ENCODE results near the gene ATP2B2. TPM values are rescaled to one million over a fixed set of nuclear protein-coding genes. Genes with fewer than 3 reads are reported as not detected.

Gene ATP2B2
- total and polyA plus RNA-seq, 2 experiments from 2014 or later = 0.42 to 0.63 TPM

DNA sequence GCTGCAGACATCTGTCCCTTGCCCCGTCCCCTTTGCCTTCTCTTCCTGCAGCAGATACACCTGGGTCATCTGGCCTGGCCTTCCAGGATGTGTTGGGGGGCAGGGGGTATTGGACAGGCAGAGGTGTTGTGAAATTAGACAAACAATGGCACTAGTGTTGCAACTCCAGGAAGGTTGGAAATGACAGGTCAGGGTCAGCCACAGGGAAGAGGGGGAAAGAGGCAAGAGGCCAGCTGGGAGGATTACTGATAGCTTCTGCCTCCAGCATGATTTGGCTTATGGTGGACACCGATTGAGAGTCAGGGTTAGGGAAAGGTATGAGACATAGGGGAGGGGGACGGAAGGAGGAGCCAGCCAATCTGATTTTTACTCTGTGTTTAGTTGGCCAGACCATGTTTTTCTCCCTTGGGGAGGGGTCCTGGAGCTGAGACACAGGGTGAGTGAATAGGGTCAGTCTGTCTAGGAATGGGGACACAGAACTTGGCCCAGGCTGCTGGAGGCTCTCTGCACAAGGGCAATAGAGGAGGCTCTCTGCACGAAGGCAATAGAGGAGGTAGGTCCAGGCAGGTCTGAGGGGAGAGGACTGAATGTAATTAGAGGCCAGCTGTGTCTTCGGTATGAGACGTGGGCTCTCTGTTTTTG lies 3.4 kb upstream of the ATP2B2 start:
- H3K27ac Mint-ChIP-seq = no peak overlapping the region
- no peaks in the 10 kb centered on the region for H3K9me3 Mint-ChIP-seq

More for the DNA sequence above, 3.4 kb upstream of the ATP2B2 start:
- H4K20me1 ChIP-seq (replicated peaks; ENCODE audit: insufficient read depth) = no peaks in the 10 kb centered on the region
- Mint-ChIP-seq H3K36me3 (ENCODE audit: low read depth) (no peaks in the 10 kb centered on the region), H3K27me3 (ENCODE audit: insufficient read depth, low read depth, poor library complexity) (peaks cover 19% of the 10 kb centered on the region), H3K4me3 (no peak overlapping the region), H3K4me1 (peaks cover 29% of the 10 kb centered on the region)
- TF ChIP-seq, protein P1, sequence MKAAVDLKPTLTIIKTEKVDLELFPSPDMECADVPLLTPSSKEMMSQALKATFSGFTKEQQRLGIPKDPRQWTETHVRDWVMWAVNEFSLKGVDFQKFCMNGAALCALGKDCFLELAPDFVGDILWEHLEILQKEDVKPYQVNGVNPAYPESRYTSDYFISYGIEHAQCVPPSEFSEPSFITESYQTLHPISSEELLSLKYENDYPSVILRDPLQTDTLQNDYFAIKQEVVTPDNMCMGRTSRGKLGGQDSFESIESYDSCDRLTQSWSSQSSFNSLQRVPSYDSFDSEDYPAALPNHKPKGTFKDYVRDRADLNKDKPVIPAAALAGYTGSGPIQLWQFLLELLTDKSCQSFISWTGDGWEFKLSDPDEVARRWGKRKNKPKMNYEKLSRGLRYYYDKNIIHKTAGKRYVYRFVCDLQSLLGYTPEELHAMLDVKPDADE (IDR thresholded peaks at IDR 0.05) = no peak
- TF ChIP-seq, protein P2, sequence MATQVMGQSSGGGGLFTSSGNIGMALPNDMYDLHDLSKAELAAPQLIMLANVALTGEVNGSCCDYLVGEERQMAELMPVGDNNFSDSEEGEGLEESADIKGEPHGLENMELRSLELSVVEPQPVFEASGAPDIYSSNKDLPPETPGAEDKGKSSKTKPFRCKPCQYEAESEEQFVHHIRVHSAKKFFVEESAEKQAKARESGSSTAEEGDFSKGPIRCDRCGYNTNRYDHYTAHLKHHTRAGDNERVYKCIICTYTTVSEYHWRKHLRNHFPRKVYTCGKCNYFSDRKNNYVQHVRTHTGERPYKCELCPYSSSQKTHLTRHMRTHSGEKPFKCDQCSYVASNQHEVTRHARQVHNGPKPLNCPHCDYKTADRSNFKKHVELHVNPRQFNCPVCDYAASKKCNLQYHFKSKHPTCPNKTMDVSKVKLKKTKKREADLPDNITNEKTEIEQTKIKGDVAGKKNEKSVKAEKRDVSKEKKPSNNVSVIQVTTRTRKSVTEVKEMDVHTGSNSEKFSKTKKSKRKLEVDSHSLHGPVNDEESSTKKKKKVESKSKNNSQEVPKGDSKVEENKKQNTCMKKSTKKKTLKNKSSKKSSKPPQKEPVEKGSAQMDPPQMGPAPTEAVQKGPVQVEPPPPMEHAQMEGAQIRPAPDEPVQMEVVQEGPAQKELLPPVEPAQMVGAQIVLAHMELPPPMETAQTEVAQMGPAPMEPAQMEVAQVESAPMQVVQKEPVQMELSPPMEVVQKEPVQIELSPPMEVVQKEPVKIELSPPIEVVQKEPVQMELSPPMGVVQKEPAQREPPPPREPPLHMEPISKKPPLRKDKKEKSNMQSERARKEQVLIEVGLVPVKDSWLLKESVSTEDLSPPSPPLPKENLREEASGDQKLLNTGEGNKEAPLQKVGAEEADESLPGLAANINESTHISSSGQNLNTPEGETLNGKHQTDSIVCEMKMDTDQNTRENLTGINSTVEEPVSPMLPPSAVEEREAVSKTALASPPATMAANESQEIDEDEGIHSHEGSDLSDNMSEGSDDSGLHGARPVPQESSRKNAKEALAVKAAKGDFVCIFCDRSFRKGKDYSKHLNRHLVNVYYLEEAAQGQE (IDR thresholded peaks at IDR 0.05; ENCODE audit: unreplicated experiment) = no peak
- no peak for TF ChIP-seq CREB1 (CRISPR knock-in tag; IDR thresholded peaks at IDR 0.05; ENCODE audit: low read depth)
- no peak for TF ChIP-seq JUNB (IDR thresholded peaks at IDR 0.05; ENCODE audit: unreplicated experiment)
- no peak for TF ChIP-seq CTCF (conservative IDR thresholded peaks at IDR 0.05; ENCODE audit: low read depth in 2 of 2)
- TF ChIP-seq POLR2AphosphoS5 (IDR thresholded peaks at IDR 0.05; ENCODE audit: low read depth) = no peak
- TF ChIP-seq NANOG (IDR thresholded peaks at IDR 0.05; ENCODE audit: borderline replicate concordance) = no peak
- no peak for TF ChIP-seq EZH2phosphoT487 (IDR thresholded peaks at IDR 0.05; ENCODE audit: unreplicated experiment)
- no peak for TF ChIP-seq ZNF114 (CRISPR knock-in tag; IDR thresholded peaks at IDR 0.05)
- no peak for TF ChIP-seq ZNF331 (CRISPR knock-in tag; IDR thresholded peaks at IDR 0.05; ENCODE audit: low read depth)
- TF ChIP-seq, protein P3, sequence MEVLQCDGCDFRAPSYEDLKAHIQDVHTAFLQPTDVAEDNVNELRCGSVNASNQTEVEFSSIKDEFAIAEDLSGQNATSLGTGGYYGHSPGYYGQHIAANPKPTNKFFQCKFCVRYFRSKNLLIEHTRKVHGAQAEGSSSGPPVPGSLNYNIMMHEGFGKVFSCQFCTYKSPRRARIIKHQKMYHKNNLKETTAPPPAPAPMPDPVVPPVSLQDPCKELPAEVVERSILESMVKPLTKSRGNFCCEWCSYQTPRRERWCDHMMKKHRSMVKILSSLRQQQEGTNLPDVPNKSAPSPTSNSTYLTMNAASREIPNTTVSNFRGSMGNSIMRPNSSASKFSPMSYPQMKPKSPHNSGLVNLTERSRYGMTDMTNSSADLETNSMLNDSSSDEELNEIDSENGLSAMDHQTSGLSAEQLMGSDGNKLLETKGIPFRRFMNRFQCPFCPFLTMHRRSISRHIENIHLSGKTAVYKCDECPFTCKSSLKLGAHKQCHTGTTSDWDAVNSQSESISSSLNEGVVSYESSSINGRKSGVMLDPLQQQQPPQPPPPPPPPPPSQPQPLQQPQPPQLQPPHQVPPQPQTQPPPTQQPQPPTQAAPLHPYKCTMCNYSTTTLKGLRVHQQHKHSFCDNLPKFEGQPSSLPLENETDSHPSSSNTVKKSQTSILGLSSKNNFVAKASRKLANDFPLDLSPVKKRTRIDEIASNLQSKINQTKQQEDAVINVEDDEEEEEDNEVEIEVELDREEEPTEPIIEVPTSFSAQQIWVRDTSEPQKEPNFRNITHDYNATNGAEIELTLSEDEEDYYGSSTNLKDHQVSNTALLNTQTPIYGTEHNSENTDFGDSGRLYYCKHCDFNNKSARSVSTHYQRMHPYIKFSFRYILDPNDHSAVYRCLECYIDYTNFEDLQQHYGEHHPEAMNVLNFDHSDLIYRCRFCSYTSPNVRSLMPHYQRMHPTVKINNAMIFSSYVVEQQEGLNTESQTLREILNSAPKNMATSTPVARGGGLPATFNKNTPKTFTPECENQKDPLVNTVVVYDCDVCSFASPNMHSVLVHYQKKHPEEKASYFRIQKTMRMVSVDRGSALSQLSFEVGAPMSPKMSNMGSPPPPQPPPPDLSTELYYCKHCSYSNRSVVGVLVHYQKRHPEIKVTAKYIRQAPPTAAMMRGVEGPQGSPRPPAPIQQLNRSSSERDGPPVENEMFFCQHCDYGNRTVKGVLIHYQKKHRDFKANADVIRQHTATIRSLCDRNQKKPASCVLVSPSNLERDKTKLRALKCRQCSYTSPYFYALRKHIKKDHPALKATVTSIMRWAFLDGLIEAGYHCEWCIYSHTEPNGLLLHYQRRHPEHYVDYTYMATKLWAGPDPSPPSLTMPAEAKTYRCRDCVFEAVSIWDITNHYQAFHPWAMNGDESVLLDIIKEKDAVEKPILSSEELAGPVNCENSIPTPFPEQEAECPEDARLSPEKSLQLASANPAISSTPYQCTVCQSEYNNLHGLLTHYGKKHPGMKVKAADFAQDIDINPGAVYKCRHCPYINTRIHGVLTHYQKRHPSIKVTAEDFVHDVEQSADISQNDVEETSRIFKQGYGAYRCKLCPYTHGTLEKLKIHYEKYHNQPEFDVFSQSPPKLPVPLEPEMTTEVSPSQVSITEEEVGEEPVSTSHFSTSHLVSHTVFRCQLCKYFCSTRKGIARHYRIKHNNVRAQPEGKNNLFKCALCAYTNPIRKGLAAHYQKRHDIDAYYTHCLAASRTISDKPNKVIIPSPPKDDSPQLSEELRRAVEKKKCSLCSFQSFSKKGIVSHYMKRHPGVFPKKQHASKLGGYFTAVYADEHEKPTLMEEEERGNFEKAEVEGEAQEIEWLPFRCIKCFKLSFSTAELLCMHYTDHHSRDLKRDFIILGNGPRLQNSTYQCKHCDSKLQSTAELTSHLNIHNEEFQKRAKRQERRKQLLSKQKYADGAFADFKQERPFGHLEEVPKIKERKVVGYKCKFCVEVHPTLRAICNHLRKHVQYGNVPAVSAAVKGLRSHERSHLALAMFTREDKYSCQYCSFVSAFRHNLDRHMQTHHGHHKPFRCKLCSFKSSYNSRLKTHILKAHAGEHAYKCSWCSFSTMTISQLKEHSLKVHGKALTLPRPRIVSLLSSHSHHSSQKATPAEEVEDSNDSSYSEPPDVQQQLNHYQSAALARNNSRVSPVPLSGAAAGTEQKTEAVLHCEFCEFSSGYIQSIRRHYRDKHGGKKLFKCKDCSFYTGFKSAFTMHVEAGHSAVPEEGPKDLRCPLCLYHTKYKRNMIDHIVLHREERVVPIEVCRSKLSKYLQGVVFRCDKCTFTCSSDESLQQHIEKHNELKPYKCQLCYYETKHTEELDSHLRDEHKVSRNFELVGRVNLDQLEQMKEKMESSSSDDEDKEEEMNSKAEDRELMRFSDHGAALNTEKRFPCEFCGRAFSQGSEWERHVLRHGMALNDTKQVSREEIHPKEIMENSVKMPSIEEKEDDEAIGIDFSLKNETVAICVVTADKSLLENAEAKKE (CRISPR knock-in tag; IDR thresholded peaks at IDR 0.05) = no peak
- no peak for TF ChIP-seq STAT1 (IDR thresholded peaks at IDR 0.05; ENCODE audit: unreplicated experiment)
- TF ChIP-seq EZH2 (IDR thresholded peaks at IDR 0.05; ENCODE audit: low read depth, unreplicated experiment) = no peak
- H3K36me3 ChIP-seq (ENCODE audit: insufficient read depth) = no peaks in the 10 kb centered on the region
- no peak overlapping the region for H2AFZ ChIP-seq
- no peaks in the 10 kb centered on the region; the same call in 1 of the 2 replicates for H3K4me1 ChIP-seq (ENCODE audit: insufficient read depth)
- peaks cover 7% of the 10 kb centered on the region; the same call in 1 of the 2 replicates for H3K27me3 ChIP-seq (ENCODE audit: insufficient read depth)
- H3K4me3 ChIP-seq = no peak overlapping the region
- H3K27ac ChIP-seq (ENCODE audit: low read depth) = no peak overlapping the region
- no peak overlapping the region for H3K4me2 ChIP-seq
- ATAC-seq (no peak), DNase-seq (ENCODE audit: low spot score) (no peak)
- no peaks in the 10 kb centered on the region for H3F3A ChIP-seq (replicated peaks; ENCODE audit: low read depth)
- no peaks in the 10 kb centered on the region for H3K9me2 ChIP-seq (ENCODE audit: insufficient read depth)
- H3K79me2 ChIP-seq (replicated peaks; ENCODE audit: insufficient read depth) = no peaks in the 10 kb centered on the region

All from GM23338 (cell line).